HepG2 (cell line): Measurements from ENCODE around the gene NF2. TPM values are rescaled to one million over a fixed set of nuclear protein-coding genes. Genes with fewer than 3 reads are reported as not detected.

Experiments used
- ATAC-seq: fragments of 200-7000 bp; cut with Tn5 transposase; 3 replicates; pipeline ENCODE4 v1.9.1; 2020; ENCODE audit warnings: mild to moderate bottlenecking, moderate library complexity
- BruUV-seq: library from RNA; stranded (reverse); fragments of 400-500 nt; replicated peaks from 2 replicates; lab custom pipeline; 2021; lab: Mats Ljungman, UMichigan
- CTCF ChIA-PET: fragments of 300-600 bp; formaldehyde crosslinking; extraction: SDS; loops from one replicate; lab custom pipeline; 2021; ENCODE audit warnings: low total read pairs, inconsistent platforms, low intra/inter-chr PET ratio; lab: Yijun Ruan, JAX
- POLR2A ChIA-PET: fragments of 350-600 bp; sonication (Branson Sonifier 250); formaldehyde crosslinking; loops from one replicate; lab custom pipeline; 2020; ENCODE audit warnings: antibody characterized with exemption, inconsistent platforms; lab: Yijun Ruan, JAX
- DNase-seq: peaks from one replicate; pipeline ENCODE4 v3.0.0-alpha.2; 2015; ENCODE audit warnings: low spot score
- FAIRE-seq: peaks from 3 replicates; lab custom pipeline; 2011; peaks lifted over from hg19 to GRCh38; lab: Jason Lieb, UNC
- H2AFZ ChIP-seq: one replicate; pipeline ENCODE4 v1.6.1; 2011; ENCODE audit warnings: low read length, inconsistent platforms
- H3K27ac ChIP-seq: fragments of 300-600 bp; 3 replicates; pipeline ENCODE4 v1.8.0; 2011; ENCODE audit warnings: mixed run types, mild to moderate bottlenecking, mixed read lengths, low read length, inconsistent platforms; ENCODE audit not compliant: insufficient read depth; ENCODE audit errors: extremely low read length
- H3K27me3 ChIP-seq, 2 experiments: fragments of 200-600 bp in 1 of 2; 2 replicates in 1 of 2; 3 replicates in 1 of 2; pipeline versions ENCODE4 v1.6.0 to v1.8.0; 2011; ENCODE audit warnings: low read length in 2 of 2, mild to moderate bottlenecking in 2 of 2, moderate library complexity in 2 of 2, inconsistent platforms in 1 of 2; ENCODE audit not compliant: insufficient read depth in 2 of 2, control insufficient read depth in 1 of 2
- H3K36me3 ChIP-seq, 2 experiments: fragments of 200-600 bp in 1 of 2; replicated peaks in 1 of 2; 2 replicates in 1 of 2; 3 replicates in 1 of 2; pipeline versions ENCODE4 v1.5.1 to v1.8.0; 2011; ENCODE audit warnings: low read length in 2 of 2, inconsistent platforms in 1 of 2; ENCODE audit not compliant: insufficient read depth in 2 of 2, control insufficient read depth in 1 of 2
- H3K4me1 ChIP-seq: 2 replicates; pipeline ENCODE4 v1.5.1; 2012; ENCODE audit warnings: low read length, inconsistent platforms; ENCODE audit not compliant: insufficient read depth
- H3K4me2 ChIP-seq: 2 replicates; pipeline ENCODE4 v1.6.0; 2011; ENCODE audit warnings: low read depth, low read length, inconsistent platforms
- H3K4me3 ChIP-seq, 3 experiments: fragments of 200-600 bp in 1 of 3; sonication (generic), shearing (Covaris generic) in 1 of 3; replicated peaks in 1 of 3; 2 replicates each; pipeline ENCODE4 v1.5.1; 2011 to 2016; ENCODE audit warnings: low read length in 3 of 3, inconsistent platforms in 2 of 3, low read depth in 2 of 3, mild to moderate bottlenecking in 2 of 3, control low read depth in 1 of 3, mixed read lengths in 1 of 3; ENCODE audit not compliant: insufficient read depth in 1 of 3
- H3K79me2 ChIP-seq: one replicate; pipeline ENCODE4 v1.6.1; 2011; ENCODE audit warnings: low read length, inconsistent platforms; ENCODE audit not compliant: insufficient read depth
- H3K9ac ChIP-seq: 2 replicates; pipeline ENCODE4 v1.6.0; 2011; ENCODE audit warnings: mild to moderate bottlenecking, low read depth, low read length, inconsistent platforms; ENCODE audit not compliant: insufficient read depth
- H3K9me3 ChIP-seq: 2 replicates; pipeline ENCODE4 v1.5.1; 2012; ENCODE audit warnings: mild to moderate bottlenecking, low read length
- H4K20me1 ChIP-seq: 2 replicates; pipeline ENCODE4 v1.6.0; 2011; ENCODE audit warnings: inconsistent platforms, mild to moderate bottlenecking, low read length, moderate library complexity; ENCODE audit not compliant: insufficient read depth
- ATF2 ChIP-seq: sonication (generic); formaldehyde crosslinking; IDR thresholded peaks from 2 replicates; pipeline ENCODE4 v1.4.0; 2020; ENCODE audit warnings: missing genetic modification reagents
- ATF3 ChIP-seq: sonication (generic); formaldehyde crosslinking; IDR thresholded peaks from 2 replicates; pipeline ENCODE4 v1.4.0; 2020; ENCODE audit warnings: missing genetic modification reagents
- ZNF441 ChIP-seq: sonication (generic); formaldehyde crosslinking; IDR thresholded peaks from 2 replicates; pipeline ENCODE4 v1.7.0; 2021; ENCODE audit warnings: missing genetic modification reagents, borderline replicate concordance
- WGBS: methylation state at CpG from one replicate; pipeline ENCODE4 v1.1.6; 2017; ENCODE audit warnings: low lambda C conversion rate; 5-methylcytosine and 5-hydroxymethylcytosine counted together
- in situ Hi-C: cut with HindIII; loops from 2 replicates; pipeline ENCODE4 v1.10.0; 2017; ENCODE audit warnings: low pct_unique_long_range_greater_than_20kb; ENCODE audit not compliant: extremely low pct_ligation_motif_present
- intact Hi-C: fragments of 100-400 bp; cut with micrococcal nuclease; formaldehyde crosslinking; loops from one replicate; pipeline ENCODE4 v1.10.0; 2022; ENCODE audit not compliant: unreplicated experiment
- polyA plus RNA-seq, 8 experiments: library from polyadenylated mRNA; depleted of rRNA in 3 of 8; stranded (reverse) in 7 of 8; unstranded in 1 of 8; fragments of >200 nt; fragmentation: Illumina TruSeq in 4 of 8; extraction: Trizol in 4 of 8; gene quantifications; 2 replicates each; pipeline versions ENCODE4 v1.2.1 to v1.2.3, GENCODE V29; 2011 to 2016; ENCODE audit warnings: low read depth in 4 of 8, missing spikeins in 1 of 8, mixed read lengths in 1 of 8; ENCODE audit not compliant: insufficient read depth in 1 of 8
- total RNA-seq, 5 experiments: library from RNA; depleted of rRNA; stranded (reverse); fragments of >200 nt; fragmentation: Illumina TruSeq; extraction: Trizol; gene quantifications; 2 replicates each; pipeline ENCODE4 v1.2.3, GENCODE V29; 2016; ENCODE audit warnings: low read depth in 1 of 5
- TF ChIP-seq, protein P1 (sequence below): IDR thresholded peaks from 2 replicates; pipeline ENCODE4 v1.6.1; 2016; ENCODE audit warnings: missing genetic modification reagents, missing compliant biosample characterization
- TF ChIP-seq, protein P2 (sequence below): sonication (generic); formaldehyde crosslinking; IDR thresholded peaks from 2 replicates; pipeline ENCODE4 v1.5.0; 2020; ENCODE audit warnings: mild to moderate bottlenecking, missing genetic modification reagents
- TF ChIP-seq, protein P3 (sequence below): sonication (generic); formaldehyde crosslinking; IDR thresholded peaks from 2 replicates; pipeline ENCODE4 v1.4.0; 2020; ENCODE audit warnings: mild to moderate bottlenecking, missing genetic modification reagents, borderline replicate concordance

The NF2 gene
- total and polyA plus RNA-seq, 2 of the 13 experiments (the other 11 are each of a cell fraction or from before 2014, with no cell fraction given) = 9.3 to 33.3 TPM

- no TSS peak for BruUV-seq
- 94% methylated on average over 4 of the region's 4 CpGs for WGBS
- no peak overlapping the region for H3K4me2 ChIP-seq
- FAIRE-seq = no peak
- no peak overlapping the region for H2AFZ ChIP-seq
- no peaks in the 10 kb centered on the region for H4K20me1 ChIP-seq
- H3K36me3 ChIP-seq = peaks cover 27 to 46% of the 10 kb centered on the region in 2 experiments
- H3K9ac ChIP-seq = no peak overlapping the region
- in situ Hi-C loops (no loop called here), intact Hi-C loops (no loop called here)
- CTCF ChIA-PET = no interaction called here
- no peaks in the 10 kb centered on the region for H3K4me1 ChIP-seq
- POLR2A ChIA-PET = no interaction called here
- H3K27ac ChIP-seq = no peak overlapping the region
- H3K9me3 ChIP-seq = no peaks in the 10 kb centered on the region
- TF ChIP-seq ATF3 (CRISPR knock-in tag) (no peak), ATF2 (CRISPR knock-in tag) (no peak), ZNF441 (CRISPR knock-in tag) (no peak)
- TF ChIP-seq, protein P1, sequence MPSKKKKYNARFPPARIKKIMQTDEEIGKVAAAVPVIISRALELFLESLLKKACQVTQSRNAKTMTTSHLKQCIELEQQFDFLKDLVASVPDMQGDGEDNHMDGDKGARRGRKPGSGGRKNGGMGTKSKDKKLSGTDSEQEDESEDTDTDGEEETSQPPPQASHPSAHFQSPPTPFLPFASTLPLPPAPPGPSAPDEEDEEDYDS (CRISPR knock-in tag) = no peak
- TF ChIP-seq, protein P2, sequence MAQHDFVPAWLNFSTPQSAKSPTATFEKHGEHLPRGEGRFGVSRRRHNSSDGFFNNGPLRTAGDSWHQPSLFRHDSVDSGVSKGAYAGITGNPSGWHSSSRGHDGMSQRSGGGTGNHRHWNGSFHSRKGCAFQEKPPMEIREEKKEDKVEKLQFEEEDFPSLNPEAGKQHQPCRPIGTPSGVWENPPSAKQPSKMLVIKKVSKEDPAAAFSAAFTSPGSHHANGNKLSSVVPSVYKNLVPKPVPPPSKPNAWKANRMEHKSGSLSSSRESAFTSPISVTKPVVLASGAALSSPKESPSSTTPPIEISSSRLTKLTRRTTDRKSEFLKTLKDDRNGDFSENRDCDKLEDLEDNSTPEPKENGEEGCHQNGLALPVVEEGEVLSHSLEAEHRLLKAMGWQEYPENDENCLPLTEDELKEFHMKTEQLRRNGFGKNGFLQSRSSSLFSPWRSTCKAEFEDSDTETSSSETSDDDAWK (CRISPR knock-in tag) = no peak
- TF ChIP-seq, protein P3, sequence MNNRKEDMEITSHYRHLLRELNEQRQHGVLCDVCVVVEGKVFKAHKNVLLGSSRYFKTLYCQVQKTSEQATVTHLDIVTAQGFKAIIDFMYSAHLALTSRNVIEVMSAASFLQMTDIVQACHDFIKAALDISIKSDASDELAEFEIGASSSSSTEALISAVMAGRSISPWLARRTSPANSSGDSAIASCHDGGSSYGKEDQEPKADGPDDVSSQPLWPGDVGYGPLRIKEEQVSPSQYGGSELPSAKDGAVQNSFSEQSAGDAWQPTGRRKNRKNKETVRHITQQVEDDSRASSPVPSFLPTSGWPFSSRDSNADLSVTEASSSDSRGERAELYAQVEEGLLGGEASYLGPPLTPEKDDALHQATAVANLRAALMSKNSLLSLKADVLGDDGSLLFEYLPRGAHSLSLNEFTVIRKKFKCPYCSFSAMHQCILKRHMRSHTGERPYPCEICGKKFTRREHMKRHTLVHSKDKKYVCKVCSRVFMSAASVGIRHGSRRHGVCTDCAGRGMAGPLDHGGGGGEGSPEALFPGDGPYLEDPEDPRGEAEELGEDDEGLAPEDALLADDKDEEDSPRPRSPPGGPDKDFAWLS (CRISPR knock-in tag) = no peak
- H3K27me3 ChIP-seq = no peaks in the 10 kb centered on the region; a peak in 1 of 5 replicates
- H3K4me3 ChIP-seq = no peak overlapping the region
- no peak for ATAC-seq
- DNase-seq = no peak
- no peaks in the 10 kb centered on the region for H3K79me2 ChIP-seq
Measured at GRCh38 chr22:29668673-29669072, 65.2 kb downstream of the NF2 start.
